ENCODE results near the gene CBX5.
A peak's percentile ranks its signal among the peaks of the same experiment; 100 is the strongest.
"Not testable (repeated sequence)": the region's sequence is repeated elsewhere in the genome, so short reads cannot be mapped to it uniquely, and the experiment has no call there.

CBX5 gene

DNA sequence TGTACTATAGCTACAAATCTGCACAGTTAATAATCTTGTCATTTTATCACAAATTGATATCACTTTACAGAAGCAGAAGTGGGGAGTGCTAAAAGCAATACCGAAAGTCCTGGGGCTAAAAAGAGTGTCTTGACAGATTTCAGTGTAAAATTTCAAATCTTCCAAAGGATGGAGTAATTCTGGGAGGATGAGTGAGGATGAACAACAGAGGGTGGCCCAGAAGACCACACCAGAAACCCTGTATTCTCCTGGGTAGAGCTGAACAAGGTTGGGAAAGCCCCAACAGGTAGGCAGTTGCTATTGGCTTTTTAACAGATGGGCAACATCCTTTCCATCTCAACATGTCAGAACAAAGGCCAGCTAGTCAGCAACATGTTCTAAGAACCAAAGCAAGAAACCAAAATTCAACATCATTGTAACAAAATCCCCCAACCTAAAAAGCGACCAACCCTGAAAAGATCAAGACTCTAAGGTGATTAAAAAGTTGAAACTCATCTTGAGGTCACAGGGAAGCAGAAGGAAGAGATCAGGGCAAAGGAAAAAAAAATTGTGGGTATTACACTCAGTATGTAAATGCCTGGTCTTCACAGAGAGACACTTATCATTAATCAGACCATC, 38.8 kb downstream of the CBX5 start:
- TF ChIP-seq, protein P1, sequence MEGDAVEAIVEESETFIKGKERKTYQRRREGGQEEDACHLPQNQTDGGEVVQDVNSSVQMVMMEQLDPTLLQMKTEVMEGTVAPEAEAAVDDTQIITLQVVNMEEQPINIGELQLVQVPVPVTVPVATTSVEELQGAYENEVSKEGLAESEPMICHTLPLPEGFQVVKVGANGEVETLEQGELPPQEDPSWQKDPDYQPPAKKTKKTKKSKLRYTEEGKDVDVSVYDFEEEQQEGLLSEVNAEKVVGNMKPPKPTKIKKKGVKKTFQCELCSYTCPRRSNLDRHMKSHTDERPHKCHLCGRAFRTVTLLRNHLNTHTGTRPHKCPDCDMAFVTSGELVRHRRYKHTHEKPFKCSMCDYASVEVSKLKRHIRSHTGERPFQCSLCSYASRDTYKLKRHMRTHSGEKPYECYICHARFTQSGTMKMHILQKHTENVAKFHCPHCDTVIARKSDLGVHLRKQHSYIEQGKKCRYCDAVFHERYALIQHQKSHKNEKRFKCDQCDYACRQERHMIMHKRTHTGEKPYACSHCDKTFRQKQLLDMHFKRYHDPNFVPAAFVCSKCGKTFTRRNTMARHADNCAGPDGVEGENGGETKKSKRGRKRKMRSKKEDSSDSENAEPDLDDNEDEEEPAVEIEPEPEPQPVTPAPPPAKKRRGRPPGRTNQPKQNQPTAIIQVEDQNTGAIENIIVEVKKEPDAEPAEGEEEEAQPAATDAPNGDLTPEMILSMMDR (IDR thresholded peaks at IDR 0.05; ENCODE audit: control insufficient read depth, extremely low read depth, insufficient read depth), result no peak
- no peak for DNase-seq (ENCODE audit: low read depth)

DNA sequence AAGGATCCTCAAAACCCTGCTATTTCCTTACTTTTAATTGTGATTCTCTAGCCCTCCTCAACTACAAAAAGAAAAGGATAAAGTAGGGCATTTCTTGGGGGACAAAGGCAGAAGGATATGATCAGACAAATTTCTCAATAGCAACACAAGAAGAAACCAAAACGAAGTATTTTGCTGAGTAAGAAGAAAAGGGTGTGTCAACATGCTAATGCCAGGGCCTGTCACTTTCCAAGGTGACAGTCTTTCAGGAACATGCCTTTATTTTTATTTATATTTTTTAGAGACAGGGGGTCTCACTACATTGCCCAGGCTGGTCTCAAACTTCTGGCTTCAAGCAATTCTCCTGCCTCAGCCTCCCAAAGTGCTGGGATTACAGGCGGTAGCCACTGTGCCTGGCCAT, 39.8 kb downstream of the CBX5 start:
- DNase-seq (ENCODE audit: low read depth), result no peak
- TF ChIP-seq, protein P1 (IDR thresholded peaks at IDR 0.05; ENCODE audit: control insufficient read depth, extremely low read depth, insufficient read depth), result no peak
- H3K4me3 ChIP-seq (ENCODE audit: low read depth, low read length), result no peak overlapping the region

More for the DNA sequence above, 38.8 kb downstream of the CBX5 start:
- H3K4me3 ChIP-seq (ENCODE audit: low read depth, low read length), result no peak overlapping the region

DNA sequence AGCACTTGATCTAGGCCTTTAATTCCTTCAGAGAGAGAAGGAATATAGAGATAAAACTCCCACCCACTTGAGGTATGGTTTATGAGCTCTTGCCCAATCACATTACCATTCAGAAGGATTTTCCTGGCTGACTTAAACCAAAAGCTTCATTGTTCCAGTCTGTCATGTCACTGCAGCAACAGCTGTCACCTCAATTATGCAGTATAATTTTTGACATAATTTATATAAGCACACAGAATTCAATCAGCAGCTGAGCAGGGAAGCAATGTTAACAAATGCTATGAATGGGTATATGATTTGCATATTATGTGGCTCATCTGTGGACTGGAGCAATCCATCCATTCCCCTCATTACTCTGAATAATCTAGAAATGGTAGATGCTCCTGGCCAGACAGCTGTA, 40.3 kb downstream of the CBX5 start:
- DNase-seq (ENCODE audit: low read depth), result no peak
- no peak overlapping the region for H3K4me3 ChIP-seq (ENCODE audit: low read depth, low read length)
- TF ChIP-seq, protein P1 (IDR thresholded peaks at IDR 0.05; ENCODE audit: control insufficient read depth, extremely low read depth, insufficient read depth), result no peak

DNA sequence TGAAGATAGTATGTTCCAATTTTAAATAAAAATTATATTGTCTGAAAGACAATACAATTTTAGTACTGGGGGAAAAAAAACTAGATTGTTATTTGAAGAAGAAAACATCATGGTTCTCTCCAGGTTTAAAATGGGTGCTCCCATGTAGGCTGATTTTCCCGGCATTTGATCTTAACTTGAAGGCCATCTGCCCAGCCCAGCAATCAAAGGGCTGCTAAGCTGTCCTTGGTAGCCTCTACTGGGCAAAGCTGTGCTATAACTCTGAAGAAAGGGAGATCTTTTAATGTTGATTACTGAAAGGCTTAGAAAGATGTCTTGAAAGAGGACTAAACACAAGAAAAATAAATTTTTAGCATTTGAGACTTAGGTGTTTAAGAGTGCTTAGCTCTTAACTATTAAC, 41.4 kb downstream of the CBX5 start:
- TF ChIP-seq, protein P1 (IDR thresholded peaks at IDR 0.05; ENCODE audit: control insufficient read depth, extremely low read depth, insufficient read depth), result no peak

DNA sequence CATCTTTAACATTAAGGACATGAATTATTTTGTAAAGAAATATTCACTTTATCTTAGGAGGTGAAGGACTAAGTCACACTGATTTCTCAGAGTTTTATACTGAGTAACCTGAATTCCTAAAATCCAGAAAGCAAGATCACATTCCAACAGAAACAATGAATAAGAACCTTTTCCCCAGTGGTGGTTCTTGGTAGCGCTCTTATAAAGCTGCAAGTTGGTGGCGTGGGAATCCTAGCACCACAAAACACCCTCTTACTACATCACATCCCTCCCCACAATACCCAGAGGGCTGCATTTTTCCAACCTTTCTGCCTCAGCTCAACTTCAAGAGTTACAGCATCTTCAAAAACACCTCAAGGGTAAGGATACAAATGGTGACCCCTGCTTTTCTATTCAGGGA, 47.1 kb downstream of the CBX5 start:
- no peak for DNase-seq (ENCODE audit: low read depth)
- TF ChIP-seq, protein P1 (IDR thresholded peaks at IDR 0.05; ENCODE audit: control insufficient read depth, extremely low read depth, insufficient read depth), result no peak
- no peak overlapping the region for H3K4me3 ChIP-seq (ENCODE audit: low read depth, low read length)

More for the DNA sequence above, 41.4 kb downstream of the CBX5 start:
- no peak for DNase-seq (ENCODE audit: low read depth)
- no peak overlapping the region for H3K4me3 ChIP-seq (ENCODE audit: low read depth, low read length)

DNA sequence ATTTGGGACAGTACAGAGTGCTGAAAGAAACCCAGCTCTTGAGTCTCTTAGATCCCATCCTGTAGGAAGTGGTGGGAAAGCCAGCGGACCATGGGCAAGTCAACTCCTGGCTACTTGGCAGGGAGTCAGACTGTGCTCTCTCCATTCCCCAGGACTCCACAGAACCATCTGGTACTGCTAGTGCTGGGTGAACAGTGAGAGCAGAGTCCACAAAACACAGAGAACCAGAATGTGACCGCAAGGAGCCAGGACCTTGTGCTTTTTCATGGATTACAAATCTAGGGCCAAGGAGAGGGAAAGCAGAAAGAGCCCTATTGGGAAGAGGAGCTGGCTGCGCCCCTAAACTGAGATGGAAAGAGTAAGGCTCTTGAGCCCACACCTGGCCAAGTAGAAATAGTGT, 48.7 kb downstream of the CBX5 start:
- DNase-seq (ENCODE audit: low read depth); H3K4me3 ChIP-seq (ENCODE audit: low read depth, low read length): not testable (repeated sequence)

DNA sequence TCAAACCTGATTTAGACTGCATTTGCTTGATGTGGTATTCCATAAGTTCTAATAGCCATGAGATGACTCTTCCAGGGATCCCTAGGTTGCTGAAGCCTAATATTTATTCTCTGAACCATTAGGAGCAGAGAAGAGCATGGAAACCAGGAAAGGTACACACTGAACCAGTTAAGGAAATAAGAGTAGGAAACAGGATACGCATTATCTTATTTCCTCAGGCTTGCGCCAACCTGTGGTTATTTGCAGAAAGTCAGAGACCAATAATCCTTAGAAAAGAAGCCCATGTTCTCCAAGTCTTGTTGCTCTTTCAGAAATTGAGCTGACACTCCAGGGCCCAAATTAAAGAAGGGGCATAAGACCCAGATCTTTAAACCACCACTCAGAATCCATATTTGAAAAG, 49.4 kb downstream of the CBX5 start:
- TF ChIP-seq, protein P1 (IDR thresholded peaks at IDR 0.05; ENCODE audit: control insufficient read depth, extremely low read depth, insufficient read depth), result no peak
- peak; percentile 37 for DNase-seq (ENCODE audit: low read depth)
- H3K4me3 ChIP-seq (ENCODE audit: low read depth, low read length), result no peak overlapping the region
